Dendritic cell treated with granulocyte-macrophage colony-stimulating factor and Interleukin-4, amounts not matched to agents 40 ng/mL and 50 ng/mL, for 4 days (primary cell): ENCODE measurements around the gene GEMIN7.

ENCODE experiments used
- H3K27ac Mint-ChIP-seq: one replicate; pipeline ENCODE4 v1.8.0; 2022; ENCODE audit warnings: mild to moderate bottlenecking, mixed read lengths
- H3K27me3 Mint-ChIP-seq: one replicate; pipeline ENCODE4 v1.8.0; 2022; ENCODE audit warnings: mild to moderate bottlenecking, mixed read lengths
- H3K36me3 Mint-ChIP-seq: one replicate; pipeline ENCODE4 v1.8.0; 2022; ENCODE audit warnings: low read depth, mixed read lengths
- H3K4me1 Mint-ChIP-seq: one replicate; pipeline ENCODE4 v1.8.0; 2022; ENCODE audit warnings: low read depth, mixed read lengths
- H3K4me3 Mint-ChIP-seq: one replicate; pipeline ENCODE4 v1.8.0; 2022; ENCODE audit warnings: mild to moderate bottlenecking, moderate library complexity, mixed read lengths
- H3K9me3 Mint-ChIP-seq: one replicate; pipeline ENCODE4 v1.8.0; 2022; ENCODE audit warnings: mixed read lengths
- intact Hi-C: fragments of 100-400 bp; cut with micrococcal nuclease; formaldehyde crosslinking; loops from one replicate; pipeline ENCODE4 v1.15.0; 2022

Gene GEMIN7

DNA sequence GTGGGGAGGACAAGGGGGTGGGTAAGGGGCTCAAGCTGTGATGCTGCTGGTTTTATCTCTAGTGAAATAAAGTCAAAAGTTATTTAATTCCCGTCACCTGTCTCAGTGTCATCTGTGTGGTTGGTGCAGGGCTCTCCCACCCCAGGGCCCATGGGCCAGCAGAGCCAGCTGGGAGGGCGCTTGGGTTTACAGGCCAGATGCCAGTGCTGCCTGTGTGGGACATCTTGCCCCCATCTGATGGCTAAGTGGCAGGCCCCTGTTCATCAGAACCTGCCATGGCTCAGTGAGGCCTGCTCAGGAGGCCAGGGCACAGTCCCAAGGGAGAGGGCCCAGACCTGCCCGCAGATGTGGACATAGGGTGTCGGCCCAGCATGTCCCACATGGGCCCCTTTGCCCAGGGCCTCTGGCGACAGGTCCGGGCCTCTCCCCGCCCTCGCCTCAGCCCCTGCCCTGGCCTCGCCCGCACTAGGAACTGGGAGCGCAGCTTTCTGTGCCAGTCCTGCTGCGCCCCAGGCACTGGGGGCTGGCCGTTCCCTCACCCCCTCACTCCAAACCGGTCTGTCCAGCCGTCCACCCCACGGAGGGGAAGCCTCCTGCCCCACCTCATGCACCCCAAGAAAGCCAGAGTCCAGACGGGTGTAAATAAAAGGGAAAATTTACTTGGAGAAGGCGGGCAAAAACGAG lies 8.1 kb upstream of the GEMIN7 start:
- Mint-ChIP-seq H3K27ac (peak overlapping the region; percentile 24), H3K4me3 (no peak overlapping the region), H3K36me3 (peaks cover 80% of the 10 kb centered on the region), H3K9me3 (no peaks in the 10 kb centered on the region), H3K27me3 (no peaks in the 10 kb centered on the region), H3K4me1 (peaks cover 44% of the 10 kb centered on the region)
- intact Hi-C loops = no loop called here

DNA sequence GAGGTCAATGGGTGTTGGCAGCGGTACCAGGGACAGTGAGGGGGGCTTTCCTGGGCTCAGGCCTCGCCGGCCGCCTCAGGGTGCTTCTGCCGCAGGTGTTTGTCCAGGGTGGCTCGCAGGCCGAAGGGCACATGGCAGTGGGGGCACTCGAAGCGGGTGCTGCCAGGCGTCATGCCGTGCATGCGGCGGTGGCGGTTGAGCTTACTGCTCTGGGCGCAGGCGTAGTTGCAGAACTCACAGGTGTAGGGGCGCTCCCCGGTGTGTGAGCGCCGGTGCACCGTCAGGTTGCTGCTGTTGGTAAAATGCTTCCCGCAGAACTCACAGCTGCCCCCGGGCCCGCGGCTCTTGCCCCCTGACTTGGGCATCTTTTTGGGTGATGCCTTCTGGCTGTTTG lies 7.5 kb upstream of the GEMIN7 start:
- H3K9me3 Mint-ChIP-seq = no peaks in the 10 kb centered on the region
- H3K27ac Mint-ChIP-seq = no peak overlapping the region
- intact Hi-C loops = no loop called here
- peaks cover 46% of the 10 kb centered on the region for H3K4me1 Mint-ChIP-seq
- H3K4me3 Mint-ChIP-seq = no peak overlapping the region
- no peaks in the 10 kb centered on the region for H3K27me3 Mint-ChIP-seq
- H3K36me3 Mint-ChIP-seq = peaks cover 76% of the 10 kb centered on the region

DNA sequence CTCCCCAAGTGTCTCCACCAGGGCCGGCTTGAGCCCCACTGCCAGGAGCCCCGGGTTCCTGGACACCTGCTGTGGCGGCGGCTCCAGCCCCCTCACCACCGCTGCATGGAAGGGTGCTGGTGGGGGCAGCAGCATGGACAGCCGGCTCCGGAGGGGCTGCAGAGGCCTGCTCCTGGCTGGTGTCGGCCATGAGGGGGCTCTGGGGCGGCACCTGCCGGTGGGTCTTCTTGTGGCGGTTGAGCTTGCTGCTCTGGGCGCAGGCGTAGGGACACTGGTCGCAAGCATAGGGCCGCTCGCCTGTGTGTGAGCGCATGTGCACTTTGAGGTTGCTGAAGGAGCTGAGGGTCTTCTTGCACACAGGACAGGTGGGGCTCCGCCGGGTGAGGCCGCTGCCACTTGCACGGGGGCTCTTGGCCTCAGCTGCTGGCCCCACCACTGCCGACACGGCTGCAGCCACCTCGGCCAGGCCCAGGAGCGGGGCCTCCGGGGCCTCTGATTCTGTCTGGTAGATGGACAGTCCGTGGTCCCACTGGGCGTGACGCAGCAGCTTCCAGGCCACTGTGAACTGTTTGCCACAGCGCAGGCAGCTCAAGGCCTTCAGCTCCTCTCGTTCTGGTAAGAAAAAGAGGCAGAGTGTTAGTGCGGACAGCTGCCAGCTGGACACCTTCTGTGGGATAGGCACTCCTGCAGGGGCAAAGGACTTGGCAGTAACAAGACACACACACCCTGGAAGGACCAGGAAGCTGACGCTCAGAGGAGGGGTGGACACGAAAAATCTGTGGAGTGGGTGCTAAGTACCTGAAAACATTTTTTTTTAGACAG lies 6.9 kb upstream of the GEMIN7 start:
- peak overlapping the region; percentile 45 for H3K27ac Mint-ChIP-seq
- no peaks in the 10 kb centered on the region for H3K9me3 Mint-ChIP-seq
- H3K27me3 Mint-ChIP-seq = no peaks in the 10 kb centered on the region
- H3K36me3 Mint-ChIP-seq = peaks cover 76% of the 10 kb centered on the region
- intact Hi-C loops = no loop called here
- peaks cover 52% of the 10 kb centered on the region for H3K4me1 Mint-ChIP-seq
- H3K4me3 Mint-ChIP-seq = no peak overlapping the region

DNA sequence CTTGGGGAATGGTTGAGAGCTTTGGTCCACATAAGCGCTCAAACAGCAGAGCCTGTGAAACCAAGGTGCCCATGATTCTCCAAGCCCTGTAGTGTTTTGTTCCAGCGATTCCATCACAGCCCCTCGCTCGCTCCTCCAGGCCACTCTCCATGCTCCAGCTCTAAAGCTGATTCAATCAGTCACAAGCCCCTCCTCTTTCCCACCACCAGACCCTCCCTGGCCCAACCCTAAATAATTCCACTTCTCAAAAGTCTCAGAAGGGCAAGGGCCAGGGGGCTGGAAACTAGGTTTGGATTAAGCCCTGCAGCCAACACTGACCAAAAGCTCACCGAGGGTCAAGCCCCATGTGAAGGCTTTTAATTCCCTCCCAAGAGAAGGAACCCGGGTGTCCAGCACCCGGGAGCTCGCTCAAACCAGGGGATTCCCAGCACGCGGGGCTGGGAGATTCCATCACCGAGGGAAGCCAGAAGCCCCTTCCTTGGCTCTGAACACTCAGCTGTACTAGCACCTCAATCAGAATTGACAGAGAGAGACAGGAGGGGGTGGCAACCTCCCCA lies 4.2 kb upstream of the GEMIN7 start:
- Mint-ChIP-seq H3K36me3 (peaks cover 61% of the 10 kb centered on the region), H3K27ac (peak overlapping the region; percentile 96), H3K9me3 (no peaks in the 10 kb centered on the region), H3K4me3 (peak overlapping the region; percentile 94), H3K4me1 (peaks cover 55% of the 10 kb centered on the region), H3K27me3 (no peaks in the 10 kb centered on the region)
- intact Hi-C loops = loop anchor here (5.0 kb wide), 1 partner anchor 33 kb away; no protein-coding TSS in a partner anchor

DNA sequence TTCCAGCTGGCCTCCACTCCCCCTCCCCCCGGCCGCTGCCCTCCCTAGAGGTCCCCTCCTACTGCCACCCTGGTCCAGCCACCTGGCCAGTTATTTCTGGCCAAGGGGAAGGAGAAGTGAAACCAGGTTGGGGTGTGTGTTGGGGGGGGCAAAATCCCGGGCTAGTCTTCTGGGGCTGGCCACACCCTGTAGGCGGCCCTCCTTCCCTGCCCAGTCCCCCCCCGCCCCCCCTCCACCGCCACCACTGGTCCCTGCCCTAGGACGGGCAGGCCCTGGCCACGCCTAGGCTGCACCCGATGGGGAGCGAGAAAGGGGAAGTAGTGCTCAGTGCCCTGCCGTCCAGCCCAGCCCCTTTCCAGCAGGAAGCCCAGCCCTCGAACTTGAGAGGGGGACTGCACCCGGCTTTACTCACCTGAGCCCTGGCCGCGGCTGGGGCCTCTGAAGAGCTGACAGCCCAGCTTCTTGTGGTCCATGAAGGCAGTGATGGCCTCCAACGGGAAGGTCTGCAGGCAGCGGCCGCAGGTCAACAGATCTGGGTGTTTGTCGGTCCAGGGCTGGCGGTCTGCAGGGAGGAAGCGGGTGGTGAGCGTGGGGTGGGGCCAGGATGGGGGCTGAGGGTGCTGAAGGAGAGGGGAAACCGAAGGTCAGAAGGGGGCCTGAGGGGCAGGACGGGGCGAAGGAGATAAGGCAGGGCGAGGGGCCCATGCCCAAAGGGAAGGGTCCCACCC lies 3.6 kb upstream of the GEMIN7 start:
- H3K36me3 Mint-ChIP-seq = peaks cover 55% of the 10 kb centered on the region
- H3K9me3 Mint-ChIP-seq = no peaks in the 10 kb centered on the region
- intact Hi-C loops = loop anchor here (5.0 kb wide), 1 partner anchor 33 kb away; no protein-coding TSS in a partner anchor
- no peaks in the 10 kb centered on the region for H3K27me3 Mint-ChIP-seq
- peak overlapping the region; percentile 96 for H3K27ac Mint-ChIP-seq
- peaks cover 58% of the 10 kb centered on the region for H3K4me1 Mint-ChIP-seq
- H3K4me3 Mint-ChIP-seq = peak overlapping the region; percentile 94

DNA sequence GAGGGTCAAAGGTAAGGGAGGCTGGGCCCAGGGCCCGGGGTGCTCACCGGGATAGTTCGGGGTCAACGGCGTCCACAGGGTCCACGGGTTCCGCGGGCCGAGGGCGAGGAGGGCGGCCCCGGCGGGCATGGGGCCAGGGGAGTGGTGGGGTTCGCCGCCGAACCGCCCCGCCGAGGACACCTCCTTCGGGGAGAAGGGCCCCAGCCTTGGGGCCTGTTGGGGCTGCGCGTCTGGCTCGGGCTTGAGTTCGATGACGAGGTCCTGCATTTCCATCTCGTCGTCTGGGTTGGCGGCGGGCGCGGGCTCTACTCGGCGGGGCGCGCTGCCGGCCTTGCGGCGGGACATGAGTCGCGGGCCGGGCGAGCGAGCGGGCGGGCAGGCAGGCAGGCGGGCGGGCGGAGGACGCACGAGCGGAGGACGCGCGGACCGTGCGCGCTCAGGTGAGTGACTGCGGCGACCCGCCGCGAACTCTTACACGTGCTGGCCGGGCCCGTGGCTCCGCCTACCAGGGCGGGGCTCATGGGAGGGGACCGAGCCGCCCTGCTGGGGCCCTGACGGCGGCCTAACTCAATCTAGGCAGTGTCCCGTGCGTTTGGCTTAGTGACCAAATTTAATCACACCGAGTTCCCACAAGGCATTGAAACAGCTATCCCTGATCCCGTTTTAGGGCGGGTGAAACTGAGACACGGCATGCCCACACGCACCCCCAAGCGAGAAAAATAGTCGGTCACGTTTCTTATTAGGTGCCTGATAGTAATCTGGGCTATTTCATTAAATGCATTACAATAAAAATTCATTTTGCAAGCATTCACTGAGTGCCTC lies 2.8 kb upstream of the GEMIN7 start, which contains the start of gene ZNF296:
ZNF296 (minus strand) TSS at position 450 of the 822 bp plus-strand sequence; CDS start at position 345, 105 bp downstream.
- intact Hi-C loops = loop anchor here (5.0 kb wide), 1 partner anchor 34 kb away; no protein-coding TSS in a partner anchor
- Mint-ChIP-seq H3K4me3 (peak within 1 kb of the TSS; percentile 94), H3K4me1 (peaks cover 58% of the 10 kb centered on the region)

DNA sequence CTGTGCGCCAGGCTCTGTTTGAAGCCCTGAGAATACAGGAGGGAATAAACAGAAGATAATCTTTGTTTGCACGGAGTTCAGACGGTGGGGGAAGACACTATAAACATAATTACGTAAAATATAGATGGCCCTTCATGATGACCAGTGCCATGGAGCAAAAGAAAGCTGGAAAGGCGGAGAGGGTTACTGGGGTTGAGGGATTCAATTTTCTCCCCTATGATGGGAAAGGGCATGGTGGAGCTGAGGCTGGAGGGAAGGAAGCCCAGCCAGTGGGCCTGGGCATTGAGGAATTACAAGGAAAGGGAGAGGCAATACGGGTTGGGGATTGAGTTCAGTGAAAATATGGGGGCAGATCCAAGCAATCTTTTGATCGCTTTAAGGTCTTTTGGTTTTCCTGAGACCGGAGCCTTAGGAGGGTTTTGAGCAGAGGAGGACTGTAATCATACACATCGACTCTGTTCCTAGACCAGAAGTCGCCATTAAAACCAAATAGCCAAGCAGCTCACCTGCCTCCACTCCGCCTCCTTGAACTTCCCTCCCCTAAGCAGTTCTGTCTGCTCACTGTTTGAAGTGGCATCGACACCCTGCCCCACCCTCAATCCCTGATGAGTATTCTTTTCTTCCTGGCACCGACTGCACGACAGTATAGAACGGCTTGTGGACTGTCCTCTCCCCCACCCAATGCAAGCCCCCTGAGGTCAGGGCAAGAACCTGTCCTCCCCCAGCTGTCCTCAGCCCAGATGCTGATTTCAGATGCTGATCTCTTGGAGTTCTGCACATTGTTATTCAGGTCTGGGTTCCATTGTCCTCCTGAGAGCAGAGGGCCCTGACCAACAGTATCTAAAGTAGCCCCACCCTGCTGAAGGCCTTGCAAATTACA lies 2.0 kb upstream of the GEMIN7 start:
- intact Hi-C loops = loop anchor here (5.0 kb wide), 1 partner anchor 35 kb away; no protein-coding TSS in a partner anchor
- H3K9me3 Mint-ChIP-seq = no peaks in the 10 kb centered on the region
- H3K4me3 Mint-ChIP-seq = peak overlapping the region; percentile 94
- H3K4me1 Mint-ChIP-seq = peaks cover 64% of the 10 kb centered on the region
- no peaks in the 10 kb centered on the region for H3K27me3 Mint-ChIP-seq
- peak overlapping the region; percentile 96 for H3K27ac Mint-ChIP-seq
- H3K36me3 Mint-ChIP-seq = peaks cover 48% of the 10 kb centered on the region

More for the DNA sequence above, 2.8 kb upstream of the GEMIN7 start, which contains the start of gene ZNF296:
- Mint-ChIP-seq H3K27me3 (no peaks in the 10 kb centered on the region), H3K27ac (peak within 1 kb of the TSS; percentile 96), H3K9me3 (no peaks in the 10 kb centered on the region), H3K36me3 (peaks cover 48% of the 10 kb centered on the region)

DNA sequence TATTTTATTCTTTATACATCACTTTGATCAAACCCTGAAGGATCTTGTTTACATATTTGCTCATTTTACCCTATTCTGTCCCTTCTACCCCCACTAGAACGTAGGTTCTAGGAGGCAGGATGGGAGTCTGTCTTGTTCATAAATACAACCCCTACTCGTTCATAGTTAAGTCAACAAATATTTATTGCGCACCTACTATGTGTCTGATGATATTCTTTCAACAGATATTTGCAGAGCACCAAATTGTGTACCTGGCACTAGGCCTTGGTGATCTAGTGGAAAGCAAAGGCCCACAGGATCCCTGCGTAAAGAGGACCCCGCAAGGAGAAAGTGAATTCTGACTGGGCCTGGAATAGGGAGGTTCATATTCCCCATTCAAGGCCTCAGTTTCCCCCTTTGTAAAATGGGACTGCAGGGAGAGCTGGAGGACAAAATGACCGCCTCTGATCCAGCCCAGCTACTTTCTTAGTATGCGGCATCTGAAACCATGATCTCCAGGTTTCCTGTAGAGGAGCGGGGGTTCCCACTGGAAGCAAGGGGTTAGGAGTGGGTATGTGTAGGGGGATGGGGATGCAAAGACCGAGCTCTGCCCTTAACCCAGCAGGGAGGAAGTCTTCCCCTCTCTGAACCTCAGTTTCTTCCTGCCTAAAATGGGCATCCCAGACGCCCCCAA lies 534 bp upstream of the GEMIN7 start:
- Mint-ChIP-seq H3K27me3 (no peaks in the 10 kb centered on the region), H3K9me3 (no peaks in the 10 kb centered on the region), H3K27ac (peak overlapping the region; percentile 90), H3K36me3 (peaks cover 46% of the 10 kb centered on the region), H3K4me3 (peak overlapping the region; percentile 92), H3K4me1 (peaks cover 58% of the 10 kb centered on the region)
- intact Hi-C loops = loop anchor here (1.0 to 5.0 kb wide), 2 partner anchors 13 to 36 kb away; no protein-coding TSS in a partner anchor

DNA sequence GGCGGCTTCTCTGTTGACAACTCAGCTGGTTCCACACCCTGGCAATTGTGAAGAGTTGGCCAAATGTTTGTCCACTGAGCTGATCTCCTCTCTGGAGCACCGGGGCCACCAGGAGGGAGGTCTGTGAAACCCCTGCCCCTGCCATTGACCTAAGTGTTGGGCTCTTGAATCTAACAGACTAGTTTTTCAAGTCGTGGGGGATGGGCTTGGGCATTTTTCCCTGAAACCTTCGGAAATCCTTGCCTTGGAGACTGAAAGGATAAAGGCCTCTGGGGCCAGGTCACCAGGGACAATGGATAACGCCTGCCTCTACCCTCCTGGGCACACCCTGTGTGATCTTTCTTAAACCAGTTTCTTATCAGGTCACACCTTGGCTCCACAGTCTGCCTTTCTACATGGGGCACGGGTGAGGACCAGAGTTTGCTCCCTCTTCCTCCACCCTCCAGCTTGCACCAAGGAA lies 881 bp downstream of the GEMIN7 start:
- H3K27me3 Mint-ChIP-seq = no peaks in the 10 kb centered on the region
- H3K4me3 Mint-ChIP-seq = peak overlapping the region; percentile 92
- H3K36me3 Mint-ChIP-seq = peaks cover 50% of the 10 kb centered on the region
- H3K9me3 Mint-ChIP-seq = no peaks in the 10 kb centered on the region
- peak overlapping the region; percentile 90 for H3K27ac Mint-ChIP-seq
- intact Hi-C loops = loop anchor here (1.0 to 5.0 kb wide), 2 partner anchors 11 to 38 kb away; no protein-coding TSS in a partner anchor
- peaks cover 52% of the 10 kb centered on the region for H3K4me1 Mint-ChIP-seq

DNA sequence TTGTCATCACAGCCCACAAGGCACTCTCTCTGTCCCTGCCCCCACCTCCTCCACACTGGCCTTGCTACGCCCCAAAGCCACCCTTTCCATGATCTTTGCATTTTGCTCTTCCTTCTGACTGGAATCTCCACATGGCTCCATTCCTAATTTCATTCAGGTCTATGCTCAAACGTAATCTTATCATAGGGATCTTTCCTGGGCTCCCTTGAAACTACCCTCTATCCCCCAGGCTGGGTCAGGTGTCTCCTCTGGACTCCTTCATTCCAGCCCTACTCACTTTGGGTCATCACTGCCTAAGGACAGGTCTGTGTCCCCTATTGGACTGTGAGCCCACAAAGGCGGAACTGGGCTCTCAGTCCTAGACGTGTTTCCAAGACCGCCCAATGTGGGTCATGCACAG lies 3.1 kb downstream of the GEMIN7 start:
- Mint-ChIP-seq H3K9me3 (no peaks in the 10 kb centered on the region), H3K36me3 (peaks cover 44% of the 10 kb centered on the region), H3K27me3 (no peaks in the 10 kb centered on the region), H3K4me3 (no peak overlapping the region), H3K4me1 (peaks cover 39% of the 10 kb centered on the region), H3K27ac (no peak overlapping the region)
- intact Hi-C loops = no loop called here

DNA sequence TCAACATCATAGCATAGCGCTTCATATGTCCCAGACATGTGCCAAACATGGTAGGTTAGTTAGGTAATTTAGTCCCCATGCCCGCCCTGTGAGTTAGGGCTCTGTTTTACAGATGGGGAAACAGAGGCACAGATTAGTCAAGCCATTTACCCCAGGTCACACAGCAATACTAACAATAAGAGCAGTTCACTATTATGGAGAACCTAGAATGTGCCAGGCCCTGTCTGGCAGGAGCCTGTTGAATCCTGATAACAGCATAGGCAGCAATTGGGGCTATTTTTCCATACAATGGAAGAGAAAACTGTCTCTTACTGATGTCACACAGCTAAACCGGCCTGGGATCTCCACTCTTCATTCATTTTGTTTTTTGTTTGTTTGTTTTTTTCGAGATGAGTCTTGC lies 7.4 kb downstream of the GEMIN7 start:
- intact Hi-C loops = no loop called here
- peaks cover 64% of the 10 kb centered on the region for H3K36me3 Mint-ChIP-seq
- no peaks in the 10 kb centered on the region for H3K27me3 Mint-ChIP-seq
- H3K27ac Mint-ChIP-seq = no peak overlapping the region
- peaks cover 30% of the 10 kb centered on the region for H3K4me1 Mint-ChIP-seq
- H3K4me3 Mint-ChIP-seq = no peak overlapping the region
- no peaks in the 10 kb centered on the region for H3K9me3 Mint-ChIP-seq
